Osteoblast (primary cell): ENCODE results near the gene CIT. TPM values are rescaled to one million over a fixed set of nuclear protein-coding genes. Genes with fewer than 3 reads are reported as not detected.

ENCODE experiments used
- DNase-seq: peaks from one replicate; pipeline ENCODE4 v3.0.0; 2011; ENCODE audit warnings: low spot score, mixed read lengths; ENCODE audit not compliant: insufficient read length; ENCODE audit errors: missing footprints
- H2AFZ ChIP-seq: 2 replicates; pipeline ENCODE4 v1.6.0; 2011; ENCODE audit warnings: mild to moderate bottlenecking, low read length
- H3K27ac ChIP-seq: 2 replicates; pipeline ENCODE4 v1.5.1; 2011; ENCODE audit warnings: mild to moderate bottlenecking, low read depth, low read length, moderate library complexity
- H3K27me3 ChIP-seq: 2 replicates; pipeline ENCODE4 v1.6.0; 2012; ENCODE audit warnings: mild to moderate bottlenecking, control low read depth, inconsistent platforms, low read length, moderate library complexity; ENCODE audit not compliant: insufficient read depth
- H3K36me3 ChIP-seq: 2 replicates; pipeline ENCODE4 v1.5.1; 2011; ENCODE audit warnings: mild to moderate bottlenecking, low read length, control low read depth, moderate library complexity; ENCODE audit not compliant: insufficient read depth
- H3K4me1 ChIP-seq: 2 replicates; pipeline ENCODE4 v1.5.1; 2011; ENCODE audit warnings: mild to moderate bottlenecking, low read length, control low read depth, moderate library complexity; ENCODE audit not compliant: insufficient read depth
- H3K4me2 ChIP-seq: 2 replicates; pipeline ENCODE4 v1.6.0; 2011; ENCODE audit warnings: mild to moderate bottlenecking, low read length; ENCODE audit not compliant: insufficient read depth
- H3K4me3 ChIP-seq: fragments of 200-600 bp; sonication (generic); 3 replicates; pipeline ENCODE4 v1.5.1; 2012; ENCODE audit warnings: mild to moderate bottlenecking, low read length, inconsistent platforms; ENCODE audit not compliant: insufficient read depth
- H3K79me2 ChIP-seq: 2 replicates; pipeline ENCODE4 v1.6.0; 2012; ENCODE audit warnings: mild to moderate bottlenecking, low read length, control low read depth, inconsistent platforms; ENCODE audit not compliant: insufficient read depth
- H3K9me3 ChIP-seq: 2 replicates; pipeline ENCODE4 v1.5.1; 2011; ENCODE audit warnings: low read depth, low read length, control low read depth
- H4K20me1 ChIP-seq: 2 replicates; pipeline ENCODE4 v1.6.0; 2012; ENCODE audit warnings: mild to moderate bottlenecking, low read length, control low read depth; ENCODE audit not compliant: insufficient read depth
- total RNA-seq: library from RNA; depleted of rRNA; stranded (reverse); fragments of >200 nt; gene quantifications from 2 replicates; pipeline ENCODE4 v1.2.3, GENCODE V29; 2012
- TF ChIP-seq, protein P1 (sequence below): IDR thresholded peaks from 2 replicates; pipeline ENCODE4 v1.5.1; 2011; ENCODE audit warnings: mild to moderate bottlenecking, low read depth, low read length, moderate library complexity; ENCODE audit errors: extremely low read depth

Gene CIT
- total RNA-seq, 1 donor, result 10.1 TPM

DNA sequence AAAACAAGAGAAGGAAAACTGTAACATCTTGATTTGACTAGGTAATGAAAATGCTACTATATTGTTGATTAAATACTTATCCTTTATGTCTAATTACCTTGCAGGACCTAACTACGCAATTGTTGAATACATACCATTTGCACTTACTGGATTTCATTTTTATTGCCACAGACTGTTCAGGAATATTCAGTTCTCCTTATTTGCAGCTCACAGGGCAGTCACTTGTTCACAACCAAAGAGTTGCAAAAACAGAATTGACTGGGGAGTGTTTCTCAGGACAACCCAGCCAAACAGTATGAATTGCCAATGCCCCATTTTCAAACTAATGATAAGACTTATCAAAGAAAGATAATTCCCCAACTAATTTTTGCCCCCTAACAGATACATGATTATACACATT, 49.4 kb downstream of the CIT start:
- H3K79me2 ChIP-seq, result no peaks in the 10 kb centered on the region
- peaks cover 3% of the 10 kb centered on the region for H3K36me3 ChIP-seq
- no peak overlapping the region for H2AFZ ChIP-seq
- DNase-seq, result no peak
- no peaks in the 10 kb centered on the region for H3K4me1 ChIP-seq
- no peak overlapping the region for H3K4me2 ChIP-seq
- no peaks in the 10 kb centered on the region for H4K20me1 ChIP-seq
- TF ChIP-seq, protein P1, sequence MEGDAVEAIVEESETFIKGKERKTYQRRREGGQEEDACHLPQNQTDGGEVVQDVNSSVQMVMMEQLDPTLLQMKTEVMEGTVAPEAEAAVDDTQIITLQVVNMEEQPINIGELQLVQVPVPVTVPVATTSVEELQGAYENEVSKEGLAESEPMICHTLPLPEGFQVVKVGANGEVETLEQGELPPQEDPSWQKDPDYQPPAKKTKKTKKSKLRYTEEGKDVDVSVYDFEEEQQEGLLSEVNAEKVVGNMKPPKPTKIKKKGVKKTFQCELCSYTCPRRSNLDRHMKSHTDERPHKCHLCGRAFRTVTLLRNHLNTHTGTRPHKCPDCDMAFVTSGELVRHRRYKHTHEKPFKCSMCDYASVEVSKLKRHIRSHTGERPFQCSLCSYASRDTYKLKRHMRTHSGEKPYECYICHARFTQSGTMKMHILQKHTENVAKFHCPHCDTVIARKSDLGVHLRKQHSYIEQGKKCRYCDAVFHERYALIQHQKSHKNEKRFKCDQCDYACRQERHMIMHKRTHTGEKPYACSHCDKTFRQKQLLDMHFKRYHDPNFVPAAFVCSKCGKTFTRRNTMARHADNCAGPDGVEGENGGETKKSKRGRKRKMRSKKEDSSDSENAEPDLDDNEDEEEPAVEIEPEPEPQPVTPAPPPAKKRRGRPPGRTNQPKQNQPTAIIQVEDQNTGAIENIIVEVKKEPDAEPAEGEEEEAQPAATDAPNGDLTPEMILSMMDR, result no peak
- no peak overlapping the region for H3K4me3 ChIP-seq
- no peaks in the 10 kb centered on the region for H3K27me3 ChIP-seq
- no peak overlapping the region for H3K27ac ChIP-seq
- no peaks in the 10 kb centered on the region for H3K9me3 ChIP-seq

DNA sequence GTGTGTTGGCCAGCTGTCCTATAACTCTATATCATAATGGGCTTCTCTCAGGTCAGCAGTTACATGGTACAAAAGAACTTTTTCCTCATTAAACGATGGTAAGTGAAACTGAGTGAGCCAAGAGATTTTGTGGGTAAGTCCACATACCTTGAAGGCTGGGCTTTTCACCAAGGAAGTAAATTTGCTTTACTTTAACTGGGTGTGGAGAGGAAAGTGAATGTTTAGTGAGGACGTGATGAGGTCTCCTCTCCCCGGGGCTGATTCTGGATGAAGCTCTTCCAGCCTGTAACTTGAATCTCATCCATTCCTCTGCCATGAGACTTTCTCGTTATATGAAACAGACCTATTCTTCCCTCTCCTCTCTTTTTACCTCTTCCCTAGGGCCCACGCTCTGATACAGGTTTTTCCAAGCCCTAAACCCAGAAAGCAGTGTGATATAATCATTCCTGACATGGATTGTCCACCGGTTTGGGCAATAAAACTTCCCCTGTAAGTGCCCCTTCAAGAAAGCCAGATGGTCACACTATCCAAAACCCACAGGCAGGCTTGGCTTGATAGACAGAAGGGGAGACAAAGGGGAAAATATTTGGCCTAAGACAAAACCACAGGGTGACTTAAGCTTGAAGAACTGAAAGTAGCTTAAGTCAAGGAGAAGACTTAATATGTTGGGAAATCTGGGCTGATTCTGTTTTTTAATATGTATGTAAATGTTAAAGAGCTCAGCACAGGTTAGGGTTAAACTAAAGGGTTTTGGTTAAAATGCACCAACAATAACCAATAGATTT, 50.3 kb downstream of the CIT start:
- TF ChIP-seq, protein P1, result no peak
- H3K4me3 ChIP-seq, result no peak overlapping the region
- H2AFZ ChIP-seq, result peak overlapping the region; percentile 74
- H3K27me3 ChIP-seq, result no peaks in the 10 kb centered on the region
- H3K9me3 ChIP-seq, result no peaks in the 10 kb centered on the region
- H3K4me2 ChIP-seq, result no peak overlapping the region
- no peak for DNase-seq
- H4K20me1 ChIP-seq, result no peaks in the 10 kb centered on the region
- no peaks in the 10 kb centered on the region for H3K4me1 ChIP-seq
- H3K79me2 ChIP-seq, result no peaks in the 10 kb centered on the region
- peaks cover 3% of the 10 kb centered on the region for H3K36me3 ChIP-seq
- H3K27ac ChIP-seq, result no peak overlapping the region

DNA sequence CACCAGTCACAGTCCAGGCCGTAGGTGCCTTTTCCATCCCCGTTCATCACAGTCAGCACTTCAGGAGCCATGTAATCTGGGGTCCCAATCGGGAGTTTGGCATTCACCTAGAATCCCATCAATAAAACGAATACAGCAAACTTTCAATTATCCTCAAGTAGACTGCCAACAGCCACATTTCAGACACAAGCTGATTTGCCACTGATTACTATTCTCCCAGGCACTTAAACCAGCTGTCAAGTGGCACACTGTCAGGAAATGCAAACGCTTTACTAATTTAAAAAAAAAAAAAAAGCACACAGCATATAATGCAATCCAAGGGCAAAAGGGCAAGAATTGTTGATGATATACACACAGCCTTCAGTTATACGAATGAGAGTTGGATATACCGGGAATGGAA, 51.9 kb downstream of the CIT start:
- TF ChIP-seq, protein P1, result no peak
- Histone ChIP-seq H3K4me3 (no peak overlapping the region), H3K9me3 (no peaks in the 10 kb centered on the region), H3K27ac (no peak overlapping the region), H3K36me3 (peaks cover 3% of the 10 kb centered on the region), H3K27me3 (no peaks in the 10 kb centered on the region), H2AFZ (no peak overlapping the region), H3K4me2 (no peak overlapping the region), H3K4me1 (no peaks in the 10 kb centered on the region), H3K79me2 (no peaks in the 10 kb centered on the region), H4K20me1 (no peaks in the 10 kb centered on the region)
- DNase-seq, result no peak

DNA sequence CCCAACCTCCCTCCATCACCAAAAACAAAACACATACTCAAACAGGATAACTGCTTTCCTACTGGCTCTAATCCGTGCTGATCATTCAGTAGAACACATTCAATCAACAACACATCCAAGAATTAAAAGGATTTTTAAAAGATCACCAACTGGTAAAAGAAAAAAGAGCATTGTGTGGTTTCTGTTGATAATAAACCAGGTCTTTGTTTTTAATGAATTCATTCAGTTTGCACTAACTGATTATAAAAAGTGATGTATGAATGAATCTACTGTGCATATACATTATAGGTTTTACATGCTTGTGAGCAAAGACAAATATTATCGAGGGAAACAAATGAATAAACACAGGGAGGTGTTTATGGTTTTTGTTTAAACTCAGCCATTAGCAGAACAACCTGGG, 55.1 kb downstream of the CIT start:
- peaks cover 3% of the 10 kb centered on the region for H3K36me3 ChIP-seq
- DNase-seq, result no peak
- H2AFZ ChIP-seq, result peak overlapping the region; percentile 30
- no peaks in the 10 kb centered on the region for H3K27me3 ChIP-seq
- no peaks in the 10 kb centered on the region for H4K20me1 ChIP-seq
- no peak overlapping the region for H3K27ac ChIP-seq
- H3K4me3 ChIP-seq, result no peak overlapping the region
- H3K79me2 ChIP-seq, result peaks cover 11% of the 10 kb centered on the region
- no peaks in the 10 kb centered on the region for H3K4me1 ChIP-seq
- TF ChIP-seq, protein P1, result no peak
- no peak overlapping the region for H3K4me2 ChIP-seq
- no peaks in the 10 kb centered on the region for H3K9me3 ChIP-seq
